HG03432 (cell line): Measurements from ENCODE around the gene MTUS2.

Source experiments
- ATAC-seq: cut with Tn5 transposase; IDR thresholded peaks from one replicate; pipeline ENCODE4 v1.9.1; 2021; ENCODE audit warnings: mild to moderate bottlenecking, moderate library complexity; ENCODE audit not compliant: unreplicated experiment

The MTUS2 gene

DNA sequence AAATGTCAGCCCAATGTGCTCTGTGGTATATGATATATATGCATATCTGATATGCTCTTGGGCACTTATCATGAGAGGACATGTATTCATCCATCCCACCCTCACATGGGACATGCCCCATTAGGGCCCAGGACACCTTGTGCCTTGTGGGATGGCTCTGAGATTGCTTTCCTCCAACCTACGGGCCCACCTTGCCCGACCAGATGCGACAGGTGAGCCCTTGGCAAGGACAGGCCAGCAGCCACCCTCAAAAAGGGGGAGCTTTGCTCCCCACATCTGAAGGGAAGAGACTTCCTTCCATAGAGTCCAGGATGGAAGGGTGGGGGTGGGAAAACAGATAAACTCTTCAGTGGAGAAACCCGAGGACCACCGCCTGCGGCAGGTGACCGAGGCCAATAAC, 716.7 kb downstream of the MTUS2 start:
- ATAC-seq: no peak

DNA sequence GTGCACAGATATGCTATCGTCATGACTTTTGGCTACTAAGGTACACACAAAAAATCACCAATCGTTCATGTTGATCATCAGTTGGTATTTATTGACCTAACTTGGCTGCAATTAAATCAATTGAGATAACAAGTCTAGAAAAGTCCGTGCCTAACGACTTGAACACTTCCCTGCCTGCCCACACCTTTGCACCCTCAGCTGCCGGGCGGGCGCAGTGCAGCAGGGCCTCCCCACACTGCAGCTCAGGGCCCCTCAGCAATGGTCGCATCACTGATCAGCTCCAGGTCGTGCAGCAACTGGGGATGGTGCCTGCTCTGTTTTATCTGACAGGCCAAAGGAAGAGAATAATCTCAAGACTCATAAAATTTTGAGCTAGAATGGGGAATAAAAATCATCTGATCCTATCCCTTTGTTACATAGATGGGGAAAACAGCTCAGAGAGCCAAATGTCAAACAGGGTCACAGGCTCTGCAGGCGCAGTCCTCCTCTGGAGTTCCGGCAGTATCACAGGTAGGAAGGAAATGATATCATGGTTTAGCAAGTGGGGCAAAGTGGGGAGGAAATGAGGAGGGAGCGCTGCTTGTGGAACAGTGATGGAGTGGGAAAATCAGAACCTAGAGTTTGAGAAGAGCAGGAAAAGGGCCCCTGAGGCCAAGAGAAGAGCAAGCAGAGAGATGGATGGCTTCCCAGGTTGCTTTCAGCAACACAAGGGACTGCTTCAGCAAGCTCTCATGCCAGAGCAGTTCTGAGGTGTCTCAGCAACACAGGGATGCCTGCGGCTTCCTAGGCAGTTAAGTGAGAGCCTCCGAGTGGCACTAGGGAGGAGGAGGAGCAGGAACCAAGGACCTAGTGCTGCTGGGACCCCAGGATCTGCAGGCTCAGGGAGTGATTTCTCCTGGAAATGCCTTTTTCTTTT, 717.9 kb downstream of the MTUS2 start:
- no peak for ATAC-seq

DNA sequence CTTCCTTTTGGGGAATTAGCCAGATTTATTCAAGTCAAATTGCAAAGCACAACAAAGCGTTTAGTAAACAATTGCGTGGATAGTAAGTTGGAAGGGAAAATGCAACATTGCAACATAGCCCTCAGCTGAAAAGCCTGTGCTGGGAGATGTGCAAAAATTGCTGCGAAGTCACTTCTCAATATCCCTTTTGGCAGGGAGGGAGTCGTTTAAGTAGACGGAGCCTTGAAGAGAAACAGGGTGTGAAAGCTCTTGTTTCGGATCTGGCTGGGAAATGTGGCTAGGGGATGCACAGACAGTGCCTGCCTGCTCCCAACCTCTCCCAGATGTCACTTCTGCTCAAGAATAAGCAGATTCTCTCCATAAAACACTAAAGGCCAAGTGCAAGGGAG, 718.5 kb downstream of the MTUS2 start:
- ATAC-seq: no peak

- ATAC-seq: no peak
Observed at GRCh38 chr13:29539856-29540255, 719.7 kb downstream of the MTUS2 start.

DNA sequence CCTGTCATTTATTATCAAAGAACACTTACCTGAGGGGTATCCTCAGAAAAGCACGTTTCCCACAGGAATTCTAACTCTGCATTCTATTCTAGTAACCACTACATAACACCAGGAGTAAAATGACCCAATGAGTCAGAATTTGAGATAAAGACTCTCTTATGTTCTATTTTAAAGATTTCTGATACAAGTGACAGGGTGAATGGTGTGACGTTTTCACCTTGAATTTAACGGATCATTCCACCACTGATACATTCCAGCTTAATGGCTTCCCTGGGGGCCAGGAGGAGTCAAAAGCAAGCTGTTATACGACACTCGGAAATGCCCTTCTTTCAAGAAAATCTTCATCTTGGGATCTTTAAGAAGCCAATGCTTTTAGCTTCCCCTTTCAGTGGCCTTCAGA, 720.2 kb downstream of the MTUS2 start:
- no peak for ATAC-seq

DNA sequence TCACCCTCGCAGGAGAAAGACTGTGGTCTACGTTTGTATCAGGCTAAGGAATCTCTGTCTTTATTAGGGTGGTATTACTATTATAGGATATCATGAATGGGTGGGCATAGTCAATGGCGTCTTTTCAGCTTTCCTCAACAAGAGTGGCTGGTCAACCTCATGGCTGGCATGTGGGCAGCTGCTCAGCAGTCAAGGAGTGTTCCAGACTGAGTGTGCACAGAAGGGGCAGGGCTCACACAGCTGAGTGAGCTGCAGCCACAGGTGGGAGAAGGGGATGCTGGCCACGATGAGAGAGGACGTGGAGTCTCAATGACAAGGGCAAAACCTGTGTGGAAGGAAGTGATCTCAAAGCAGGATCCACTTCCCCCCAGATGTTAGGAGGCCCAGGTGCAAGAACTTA, 720.7 kb downstream of the MTUS2 start:
- ATAC-seq: no peak

GRCh38 chr13:29541400-29541799, 721.3 kb downstream of the MTUS2 start:
- no peak for ATAC-seq

DNA sequence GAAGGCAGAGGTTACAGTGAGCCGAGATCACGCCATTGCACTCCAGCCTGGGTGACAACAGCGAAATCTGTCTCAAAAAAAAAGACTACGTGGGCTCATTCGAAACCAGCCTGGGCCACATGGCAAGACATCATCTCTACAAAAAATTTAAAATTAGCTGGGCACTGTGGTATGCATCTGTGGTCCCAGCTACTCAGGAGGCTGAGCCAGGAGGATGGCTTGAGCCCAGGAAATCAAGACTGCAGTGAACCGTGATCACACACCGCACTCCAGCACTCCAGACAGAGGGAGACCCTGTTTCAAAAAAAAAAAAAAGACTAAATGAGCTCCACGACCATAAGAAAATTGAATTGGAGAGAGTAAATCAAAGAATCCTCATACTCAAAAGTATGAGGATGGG, 722.2 kb downstream of the MTUS2 start:
- ATAC-seq: no peak

DNA sequence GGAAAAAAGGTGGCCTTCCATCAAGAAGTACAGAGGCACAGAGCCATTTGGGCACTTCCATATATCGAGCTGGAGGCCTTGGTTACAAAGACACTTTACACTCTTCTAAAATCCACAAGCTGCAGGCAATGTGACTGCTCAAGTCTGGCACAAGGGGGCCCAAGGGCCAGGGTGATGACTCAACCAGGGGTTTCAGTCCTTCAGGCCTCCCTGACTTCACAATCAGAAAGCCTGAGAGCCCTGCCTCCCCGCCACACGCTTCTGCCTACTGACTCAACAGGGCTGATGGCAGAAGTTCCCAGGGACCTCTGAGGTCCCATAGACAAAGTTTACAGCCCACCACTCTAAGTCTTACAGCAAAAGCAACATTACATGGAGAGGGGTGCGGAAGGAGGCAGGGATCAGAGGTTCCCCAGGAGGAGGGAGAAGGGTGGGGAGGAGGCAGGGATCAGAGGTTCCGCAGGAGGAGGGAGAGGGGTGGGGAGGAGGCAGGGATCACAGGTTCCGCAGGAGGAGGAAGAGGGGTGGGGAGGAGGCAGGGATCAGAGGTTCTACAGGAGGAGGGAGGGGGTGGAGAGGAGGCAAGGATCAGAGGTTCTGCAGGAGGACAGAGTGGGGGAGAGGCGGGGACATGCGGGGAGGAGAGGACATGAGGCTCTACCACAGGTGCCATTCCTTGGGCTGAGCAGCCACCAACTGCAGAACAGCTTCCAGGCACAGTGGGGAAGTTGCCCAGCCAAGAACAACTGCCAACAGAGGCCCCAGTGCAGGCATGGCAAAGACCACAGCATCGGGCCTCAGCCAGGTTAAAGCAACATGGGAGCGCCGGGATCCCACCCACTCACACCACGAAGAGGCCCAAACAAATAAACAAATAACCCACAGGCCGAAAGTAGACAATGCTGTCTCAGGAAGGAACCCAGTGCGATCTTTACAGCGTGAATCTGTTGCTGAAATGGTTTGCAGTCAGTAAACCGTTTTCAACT, 723.4 kb downstream of the MTUS2 start:
- ATAC-seq: peak; percentile 100

DNA sequence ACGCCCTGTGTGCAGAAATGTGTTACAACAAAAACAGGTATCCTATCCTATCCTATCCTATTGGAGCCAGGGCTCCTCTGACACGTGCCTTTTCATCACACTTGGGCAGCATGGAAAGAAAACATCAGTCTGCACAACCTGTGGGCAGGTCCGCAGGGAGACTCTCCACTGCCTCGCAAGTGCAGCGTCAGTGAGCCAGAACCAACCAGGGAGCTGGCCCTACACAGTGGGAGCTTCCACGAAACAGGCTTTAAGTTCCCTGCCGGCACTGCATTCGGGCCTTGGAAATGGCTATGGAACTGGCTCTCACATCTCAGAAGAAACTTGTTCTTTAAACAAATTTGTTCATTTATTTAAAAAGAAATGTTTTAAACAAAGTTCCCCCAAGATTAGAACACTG, 725.8 kb downstream of the MTUS2 start:
- no peak for ATAC-seq

DNA sequence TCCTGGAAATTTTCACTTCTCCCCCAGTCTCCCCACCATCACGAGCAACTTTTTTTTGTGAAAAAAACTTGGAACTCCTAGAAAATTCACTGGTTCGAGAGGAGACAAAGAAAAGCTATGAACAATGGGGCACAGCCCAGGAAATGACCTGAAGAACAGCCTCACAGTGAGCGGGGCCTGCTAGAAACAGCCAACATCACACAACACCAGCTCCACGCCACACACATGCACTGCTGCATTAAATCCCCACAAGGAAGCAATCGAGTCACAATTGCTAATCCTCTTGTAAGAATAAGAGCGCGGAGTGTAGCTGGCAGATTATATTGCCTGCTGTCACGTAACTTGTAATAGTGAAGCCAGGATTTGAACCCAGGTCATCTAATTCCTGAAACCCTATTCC, 726.5 kb downstream of the MTUS2 start:
- ATAC-seq: no peak

DNA sequence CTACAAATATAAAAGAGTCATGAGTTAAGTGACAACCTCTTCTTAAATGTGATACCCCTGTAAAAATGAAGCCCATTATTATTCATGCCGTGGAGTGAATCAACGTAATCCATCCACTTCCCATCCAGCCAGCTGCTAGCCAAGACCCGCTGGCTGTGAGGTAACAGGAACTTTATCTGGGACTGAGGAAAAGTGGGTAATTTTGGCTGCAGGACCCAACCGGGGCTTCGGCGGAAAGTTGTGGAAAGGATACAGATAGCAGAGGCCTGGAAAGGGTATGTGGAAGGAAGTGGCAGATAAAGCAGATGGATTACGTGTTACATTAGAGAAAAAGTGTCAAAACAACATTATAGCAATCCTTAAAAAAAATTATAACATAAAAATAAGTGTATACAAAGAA, 727.0 kb downstream of the MTUS2 start:
- no peak for ATAC-seq

DNA sequence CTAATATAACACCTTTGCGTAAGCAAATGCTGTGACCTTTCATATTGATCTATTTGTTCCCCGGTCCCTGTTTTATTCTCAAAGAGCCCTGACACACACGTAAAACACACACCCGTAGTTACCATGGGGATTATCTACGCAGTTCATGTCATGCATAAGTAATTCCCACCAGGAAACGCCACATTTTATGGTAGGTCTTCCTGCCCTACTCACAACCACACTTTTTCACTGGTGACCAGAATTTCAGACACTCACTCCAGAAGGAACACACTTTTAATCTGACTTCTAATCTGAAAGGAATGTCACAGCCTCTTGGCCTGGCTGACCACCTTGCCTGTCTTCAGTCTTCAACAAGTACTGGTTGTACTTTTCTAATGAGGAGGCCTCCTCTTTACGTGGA, 728.6 kb downstream of the MTUS2 start:
- ATAC-seq: no peak

GRCh38 chr13:29550430-29550988, 730.4 kb downstream of the MTUS2 start:
- ATAC-seq: no peak

DNA sequence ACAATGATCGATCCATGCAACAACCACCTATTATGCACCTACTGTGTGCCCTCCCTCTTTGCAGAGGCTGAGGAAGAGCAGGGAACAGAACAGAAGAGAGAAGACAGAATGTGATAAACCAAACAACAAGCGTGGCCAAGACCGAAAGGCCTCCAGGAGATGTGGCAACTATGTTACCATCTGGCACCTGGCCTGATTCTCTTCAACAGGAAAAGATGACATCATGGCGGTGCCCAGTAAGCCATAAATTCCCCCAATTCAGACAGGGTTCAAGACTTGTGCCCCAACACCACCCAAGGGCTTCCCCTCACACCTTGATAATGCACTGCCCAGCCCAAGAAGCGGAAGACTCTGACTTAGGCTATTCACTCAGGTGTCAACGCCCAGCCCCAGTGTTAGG, 731.1 kb downstream of the MTUS2 start:
- no peak for ATAC-seq
